Fibroblast of villous mesenchyme (primary cell): ENCODE results near the gene NAA10. TPM values are rescaled to one million over a fixed set of nuclear protein-coding genes. Genes with fewer than 3 reads are reported as not detected.

Experiments
- DNase-seq: peaks from one replicate; pipeline ENCODE4 v3.0.0-alpha.2; 2010; ENCODE audit warnings: low read depth
- H3K4me3 ChIP-seq: 2 replicates; pipeline ENCODE4 v1.5.1; 2011; ENCODE audit warnings: low read depth, mild to moderate bottlenecking, low read length
- CTCF ChIP-seq: IDR thresholded peaks from 2 replicates; pipeline ENCODE4 v1.5.1; 2012; ENCODE audit warnings: low read depth, mild to moderate bottlenecking, low read length; ENCODE audit not compliant: insufficient read depth
- small RNA-seq: library from RNA; depleted of rRNA; stranded (forward); fragments of <200 nt; gene quantifications from one replicate; pipeline ENCODE3, GENCODE V24; 2012
- total RNA-seq: library from RNA; depleted of rRNA; stranded (reverse); fragments of >200 nt; gene quantifications from 2 replicates; pipeline ENCODE4 v1.2.3, GENCODE V29; 2012

NAA10 gene
- total RNA-seq, 1 donor, result 62.2 TPM

GRCh38 chrX:153881281-153881680 lies 53.6 kb downstream of the NAA10 start:
- no peak for DNase-seq
- no peak for TF ChIP-seq CTCF
- no peak overlapping the region for H3K4me3 ChIP-seq

- TF ChIP-seq CTCF, result no peak
- no peak for DNase-seq
- no peak overlapping the region for H3K4me3 ChIP-seq
These were observed 54.4 kb downstream of the NAA10 start for GRCh38 chrX:153880440-153880815.

- TF ChIP-seq CTCF, result no peak
- H3K4me3 ChIP-seq, result no peak overlapping the region
- DNase-seq, result no peak
These were observed 54.9 kb downstream of the NAA10 start for GRCh38 chrX:153879741-153880439.

Small RNA genes within 50 kb of the gene (small RNA-seq; reads per million reads assigned to genes)
- not detected for gene MIR3202-1

Other genes with a start within 250 kb of the NAA10 start
- 9.1 and 12.2 TPM in 2 replicates for gene SLC6A8, start 247.1 kb downstream of the NAA10 start, total RNA-seq
- gene BCAP31, start 210.7 kb downstream of the NAA10 start, total RNA-seq, result 105 and 127 TPM in 2 replicates
- gene ABCD1, start 210.2 kb downstream of the NAA10 start, total RNA-seq, result 15.5 and 19.3 TPM in 2 replicates
- gene PLXNB3, start 170.8 kb downstream of the NAA10 start, total RNA-seq, result 3.0 and 3.5 TPM in 2 replicates
- 0.86 and 0.97 TPM in 2 replicates for gene SRPK3, start 154.0 kb downstream of the NAA10 start, total RNA-seq
- gene IDH3G, start 140.7 kb downstream of the NAA10 start, total RNA-seq, result 37.4 and 40.2 TPM in 2 replicates
- gene SSR4, start 140.4 kb downstream of the NAA10 start, total RNA-seq, result 122 and 133 TPM in 2 replicates
- 0.32 and 0.43 TPM in 2 replicates for gene PDZD4, start 104.5 kb downstream of the NAA10 start, total RNA-seq
- gene L1CAM, start 48.9 kb downstream of the NAA10 start, total RNA-seq, result 16.4 and 54.4 TPM in 2 replicates
- gene AVPR2, start 30.4 kb downstream of the NAA10 start, total RNA-seq, result under 0.01 TPM in 1 of 2 replicates, not detected in the other
- gene ARHGAP4, start 8.8 kb downstream of the NAA10 start, total RNA-seq, result 3.0 and 5.2 TPM in 2 replicates
- 4.3 and 12.6 TPM in 2 replicates for gene RENBP, start 9.6 kb upstream of the NAA10 start, total RNA-seq
- gene HCFC1, start 36.8 kb upstream of the NAA10 start, total RNA-seq, result 28.1 and 28.3 TPM in 2 replicates
- 5.2 and 7.1 TPM in 2 replicates for gene TMEM187, start 37.7 kb upstream of the NAA10 start, total RNA-seq
- gene IRAK1, start 84.9 kb upstream of the NAA10 start, total RNA-seq, result 62.6 and 102 TPM in 2 replicates
- gene MECP2, start 162.7 kb upstream of the NAA10 start, total RNA-seq, result 25.1 and 28.5 TPM in 2 replicates
- gene OPN1LW, start 209.2 kb upstream of the NAA10 start, total RNA-seq, result not detected in 2 replicates
- gene OPN1MW, start 247.6 kb upstream of the NAA10 start, total RNA-seq, result not detected in 2 replicates